Mesendoderm (in vitro differentiated cells): ENCODE data around the gene ZNF853.
A peak's percentile ranks its signal among the peaks of the same experiment; 100 is the strongest.

Experiments
- DNase-seq: peaks from one replicate; pipeline ENCODE4 v3.0.0; 2013
- H2AK5ac ChIP-seq: 2 replicates; pipeline ENCODE4 v1.6.1; 2013; ENCODE audit warnings: low read length, inconsistent platforms
- H2BK120ac ChIP-seq: 2 replicates; pipeline ENCODE4 v1.6.1; 2013; ENCODE audit warnings: low read depth, mild to moderate bottlenecking, low read length, moderate library complexity, mixed read lengths
- H2BK15ac ChIP-seq: replicated peaks from 2 replicates; pipeline ENCODE4 v1.6.1; 2013; ENCODE audit warnings: low read depth, mild to moderate bottlenecking, moderate library complexity
- H2BK5ac ChIP-seq: 2 replicates; pipeline ENCODE4 v1.6.1; 2013; ENCODE audit warnings: low read length, inconsistent platforms
- H3K18ac ChIP-seq: 2 replicates; pipeline ENCODE4 v1.6.1; 2013; ENCODE audit warnings: mild to moderate bottlenecking, low read length, mixed read lengths
- H3K23ac ChIP-seq: one replicate; pipeline ENCODE4 v1.6.1; 2013; ENCODE audit warnings: low read length
- H3K27ac ChIP-seq: 2 replicates; pipeline ENCODE4 v1.5.1; 2013; ENCODE audit warnings: low read depth, mild to moderate bottlenecking, inconsistent platforms, low read length, moderate library complexity
- H3K27me3 ChIP-seq: 2 replicates; pipeline ENCODE4 v1.6.1; 2013; ENCODE audit warnings: low read length, control low read depth, mild to moderate bottlenecking, inconsistent platforms; ENCODE audit not compliant: insufficient read depth, poor library complexity
- H3K36me3 ChIP-seq: 2 replicates; pipeline ENCODE4 v1.6.1; 2013; ENCODE audit warnings: low read length, inconsistent platforms; ENCODE audit not compliant: control insufficient read depth, insufficient read depth
- H3K4ac ChIP-seq: one replicate; pipeline ENCODE4 v1.6.1; 2013; ENCODE audit warnings: low read depth, mild to moderate bottlenecking, low read length, moderate library complexity
- H3K4me1 ChIP-seq: 2 replicates; pipeline ENCODE4 v1.6.1; 2013; ENCODE audit warnings: low read depth, low read length, inconsistent platforms; ENCODE audit not compliant: control insufficient read depth
- H3K4me2 ChIP-seq: 2 replicates; pipeline ENCODE4 v1.6.1; 2013; ENCODE audit warnings: low read length
- H3K4me3 ChIP-seq: 2 replicates; pipeline ENCODE4 v1.5.1; 2013; ENCODE audit warnings: mild to moderate bottlenecking, low read length
- H3K56ac ChIP-seq: one replicate; pipeline ENCODE4 v1.6.1; 2013; ENCODE audit warnings: low read length
- H3K79me1 ChIP-seq: 2 replicates; pipeline ENCODE4 v1.6.1; 2013; ENCODE audit warnings: low read length, inconsistent platforms
- H3K79me2 ChIP-seq: 2 replicates; pipeline ENCODE4 v1.6.1; 2013; ENCODE audit warnings: mild to moderate bottlenecking, low read length; ENCODE audit not compliant: control insufficient read depth, insufficient read depth
- H3K9ac ChIP-seq: 2 replicates; pipeline ENCODE4 v1.6.1; 2013; ENCODE audit warnings: low read length, inconsistent platforms
- H4K5ac ChIP-seq: one replicate; pipeline ENCODE4 v1.6.1; 2013; ENCODE audit warnings: low read length
- H4K8ac ChIP-seq: one replicate; pipeline ENCODE4 v1.6.1; 2013; ENCODE audit warnings: low read depth, mild to moderate bottlenecking, control low read depth, low read length, moderate library complexity
- WGBS: extraction: QIAGEN DNeasy Blood & Tissue Kit; methylation state at CpG from one replicate; pipeline ENCODE4 v1.1.7; 2013; ENCODE audit warnings: low lambda C conversion rate, missing lambda C conversion rate; ENCODE audit not compliant: insufficient coverage; ENCODE audit errors: extremely low coverage; 5-methylcytosine and 5-hydroxymethylcytosine counted together

The ZNF853 gene

GRCh38 chr7:6636741-6637543, 21.5 kb downstream of the ZNF853 start, which contains the start of gene ZNF316:
Gene ZNF316, plus strand, starts transcription at chr7:6637318. Its CDS starts 5,092 bp downstream, at chr7:6642410.
- peaks cover 4% of the 10 kb centered on the region for H3K79me1 ChIP-seq
- no peak within 1 kb of the TSS for H2AK5ac ChIP-seq
- no peaks in the 10 kb centered on the region for H3K79me2 ChIP-seq
- WGBS: no CpG with 5 or more reads among the region's 104 CpGs
- H3K4me1 ChIP-seq: no peaks in the 10 kb centered on the region
- H3K4me2 ChIP-seq: peak within 1 kb of the TSS; percentile 60
- peak within 1 kb of the TSS; percentile 71 for H3K4ac ChIP-seq
- peak within 1 kb of the TSS; percentile 97 for H4K8ac ChIP-seq
- H3K9ac ChIP-seq: peak within 1 kb of the TSS; percentile 68
- peak within 1 kb of the TSS; percentile 82 for H3K56ac ChIP-seq
- no peak within 1 kb of the TSS for H4K5ac ChIP-seq
- no peak within 1 kb of the TSS for H3K23ac ChIP-seq
- no peak within 1 kb of the TSS for H2BK15ac ChIP-seq
- peak within 1 kb of the TSS; percentile 89 for H3K18ac ChIP-seq
- no peaks in the 10 kb centered on the region for H3K36me3 ChIP-seq
- H2BK5ac ChIP-seq: no peak within 1 kb of the TSS
- H3K27me3 ChIP-seq: no peaks in the 10 kb centered on the region
- H3K27ac ChIP-seq: no peak within 1 kb of the TSS
- DNase-seq: no peak
- H3K4me3 ChIP-seq: peak within 1 kb of the TSS; percentile 54
- H2BK120ac ChIP-seq: peak within 1 kb of the TSS; percentile 46

- Histone ChIP-seq H2BK120ac (no peak overlapping the region), H2AK5ac (no peak overlapping the region), H3K18ac (peak overlapping the region; percentile 89), H2BK15ac (no peak overlapping the region), H3K4me2 (peak overlapping the region; percentile 60), H3K27ac (no peak overlapping the region), H2BK5ac (no peak overlapping the region), H3K79me2 (no peaks in the 10 kb centered on the region), H3K4me1 (no peaks in the 10 kb centered on the region), H4K8ac (no peak overlapping the region), H3K9ac (peak overlapping the region; percentile 68), H4K5ac (no peak overlapping the region), H3K27me3 (no peaks in the 10 kb centered on the region), H3K4ac (peak overlapping the region; percentile 71), H3K23ac (no peak overlapping the region), H3K36me3 (no peaks in the 10 kb centered on the region), H3K79me1 (peaks cover 4% of the 10 kb centered on the region), H3K56ac (peak overlapping the region; percentile 82), H3K4me3 (peak overlapping the region; percentile 54)
- DNase-seq: peak; percentile 46
- WGBS: no CpG with 5 or more reads among the region's 60 CpGs
Observed at GRCh38 chr7:6637544-6638229, 22.3 kb downstream of the ZNF853 start.

GRCh38 chr7:6639032-6639431, 23.6 kb downstream of the ZNF853 start:
- no peak overlapping the region for H2AK5ac ChIP-seq
- no peak overlapping the region for H3K27ac ChIP-seq
- no peak overlapping the region for H2BK15ac ChIP-seq
- no peak overlapping the region for H3K4me2 ChIP-seq
- H3K56ac ChIP-seq: no peak overlapping the region
- no peak overlapping the region for H3K9ac ChIP-seq
- H3K36me3 ChIP-seq: no peaks in the 10 kb centered on the region
- H3K18ac ChIP-seq: no peak overlapping the region
- no peak overlapping the region for H4K8ac ChIP-seq
- H2BK120ac ChIP-seq: no peak overlapping the region
- no peak overlapping the region for H3K23ac ChIP-seq
- no peak for DNase-seq
- H3K4me1 ChIP-seq: no peaks in the 10 kb centered on the region
- no peak overlapping the region for H3K4ac ChIP-seq
- H4K5ac ChIP-seq: no peak overlapping the region
- H3K27me3 ChIP-seq: no peaks in the 10 kb centered on the region
- no peak overlapping the region for H2BK5ac ChIP-seq
- H3K79me1 ChIP-seq: peaks cover 4% of the 10 kb centered on the region
- no peak overlapping the region for H3K4me3 ChIP-seq
- no peaks in the 10 kb centered on the region for H3K79me2 ChIP-seq
- WGBS: no CpG with 5 or more reads among the region's 4 CpGs

DNA sequence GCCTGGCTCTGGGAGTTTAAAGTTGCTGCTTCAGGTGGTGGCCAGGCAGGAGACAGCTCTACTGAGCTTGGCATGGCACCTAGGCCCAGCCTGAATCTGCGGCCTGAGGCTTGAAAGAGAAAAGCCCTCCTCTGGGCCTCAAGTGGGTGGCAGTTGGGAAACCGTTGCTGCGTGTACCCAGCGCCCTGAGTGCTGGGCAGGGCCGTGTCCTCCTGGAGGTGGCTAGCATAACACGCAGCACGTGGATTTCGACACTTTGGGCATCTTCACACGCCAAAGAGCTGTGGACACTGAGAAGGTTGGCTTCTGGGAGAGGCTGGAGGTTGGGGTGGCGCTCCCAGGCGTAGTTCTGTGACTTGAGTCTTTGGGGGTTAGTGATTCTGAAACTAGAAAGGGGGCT, 24.2 kb downstream of the ZNF853 start:
- Histone ChIP-seq H4K8ac (no peak overlapping the region), H4K5ac (no peak overlapping the region), H2BK15ac (no peak overlapping the region), H3K27ac (no peak overlapping the region), H3K4me3 (no peak overlapping the region), H3K79me1 (peaks cover 4% of the 10 kb centered on the region), H3K79me2 (no peaks in the 10 kb centered on the region), H2BK120ac (no peak overlapping the region), H2AK5ac (no peak overlapping the region), H3K27me3 (no peaks in the 10 kb centered on the region), H3K56ac (no peak overlapping the region), H3K4ac (no peak overlapping the region), H3K23ac (no peak overlapping the region), H3K18ac (no peak overlapping the region), H3K4me2 (no peak overlapping the region), H3K4me1 (no peaks in the 10 kb centered on the region), H3K36me3 (no peaks in the 10 kb centered on the region), H3K9ac (no peak overlapping the region), H2BK5ac (no peak overlapping the region)
- WGBS: no CpG with 5 or more reads among the region's 11 CpGs
- no peak for DNase-seq

GRCh38 chr7:6640246-6640721, 24.9 kb downstream of the ZNF853 start:
- peak; percentile 97 for DNase-seq

More at GRCh38 chr7:6640246-6640721, 24.9 kb downstream of the ZNF853 start:
- H3K79me1 ChIP-seq: peaks cover 4% of the 10 kb centered on the region
- H3K9ac ChIP-seq: no peak overlapping the region
- WGBS: no CpG with 5 or more reads among the region's 11 CpGs
- no peaks in the 10 kb centered on the region for H3K79me2 ChIP-seq
- no peak overlapping the region for H2BK15ac ChIP-seq
- H3K4me3 ChIP-seq: no peak overlapping the region
- no peak overlapping the region for H2AK5ac ChIP-seq
- H3K56ac ChIP-seq: no peak overlapping the region
- no peak overlapping the region for H3K4me2 ChIP-seq
- H3K27me3 ChIP-seq: no peaks in the 10 kb centered on the region
- H4K8ac ChIP-seq: no peak overlapping the region
- no peak overlapping the region for H3K23ac ChIP-seq
- H3K18ac ChIP-seq: no peak overlapping the region
- H3K4ac ChIP-seq: no peak overlapping the region
- no peaks in the 10 kb centered on the region for H3K4me1 ChIP-seq
- H3K27ac ChIP-seq: no peak overlapping the region
- no peak overlapping the region for H2BK120ac ChIP-seq
- no peaks in the 10 kb centered on the region for H3K36me3 ChIP-seq
- H4K5ac ChIP-seq: no peak overlapping the region
- H2BK5ac ChIP-seq: no peak overlapping the region
